Spleen (tissue), 7 donors: ENCODE results near the gene CCSAP.
A peak's percentile ranks its signal among the peaks of the same experiment; 100 is the strongest.

Experiments
- POLR2AphosphoS5 ChIP-seq, 3 donors: sonication (generic); formaldehyde crosslinking; IDR thresholded peaks; one replicate each; pipeline ENCODE4 v1.5.1; 2017; ENCODE audit warnings: antibody characterized with exemption in 3 of 3
- TF ChIP-seq, protein P1 (sequence below), 11 experiments: fragments of 200-600 bp in 7 of 11; fragments of 450-650 bp in 4 of 11; sonication (generic) in 4 of 11; IDR thresholded peaks in 8 of 11; conservative IDR thresholded peaks in 3 of 11; 1 replicate in 7 of 11; 2 replicates in 4 of 11; pipeline versions ENCODE4 v1.4.0 to v1.8.0; 2016 to 2021; ENCODE audit warnings: antibody characterized with exemption in 11 of 11, inconsistent platforms in 4 of 11, mild to moderate bottlenecking in 1 of 11
- donor health status: DM: no; HTN: no; CAD: no; lungs with moderate emphysema.
- donor health status: DM: no; HTN: no; CAD: no.
- donor health status: DM: no; HTN: no; CAD: no.

DNA sequence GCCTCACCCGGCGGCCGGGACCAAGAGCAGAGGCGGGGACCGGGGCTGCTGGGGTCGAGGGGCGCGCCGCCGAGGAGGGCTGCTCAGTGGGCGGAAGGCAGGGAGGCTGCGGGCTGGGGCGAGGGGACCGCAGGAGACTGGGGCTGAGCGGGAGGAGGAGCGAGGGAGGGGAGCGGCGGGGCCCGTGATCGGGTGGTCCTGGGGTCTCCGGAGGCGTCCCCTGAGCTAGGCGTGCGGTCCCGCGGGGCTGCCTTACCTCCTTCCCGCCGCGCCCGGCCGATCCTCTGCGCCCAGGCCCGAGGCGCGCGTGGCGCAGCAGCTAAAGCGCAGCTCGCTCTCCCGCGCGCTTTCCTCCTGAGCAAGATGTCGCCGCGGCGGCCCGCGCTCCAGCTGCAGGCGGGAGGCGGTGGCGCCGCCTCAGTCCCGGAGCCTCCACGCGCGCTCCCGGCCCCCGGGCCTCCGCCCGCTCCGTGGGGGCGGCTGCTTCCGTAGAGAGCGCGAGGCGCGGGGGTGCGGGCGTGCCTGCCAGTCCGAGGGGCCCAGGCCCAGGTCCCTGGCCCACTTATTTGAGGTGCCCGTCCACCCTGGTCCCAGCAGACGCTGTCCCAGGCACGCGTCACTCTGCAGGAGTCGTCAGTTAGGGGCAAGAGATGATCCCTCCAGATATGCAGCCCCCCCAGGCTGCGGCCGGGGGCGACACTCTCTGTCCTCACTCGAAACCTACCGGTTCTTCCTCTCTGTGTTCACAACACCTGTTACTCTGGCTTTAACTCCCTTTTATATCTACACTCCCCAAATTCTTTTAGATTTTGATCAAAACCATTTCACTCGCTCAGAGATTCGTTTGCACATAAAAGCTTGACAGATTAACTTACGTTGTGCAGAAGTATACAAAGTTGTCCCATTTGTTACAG, at the start of gene CCSAP:
- peak; percentile 79 to 87 (median 82) for TF ChIP-seq POLR2AphosphoS5 (IDR thresholded peaks at IDR 0.05)
- TF ChIP-seq, protein P1, sequence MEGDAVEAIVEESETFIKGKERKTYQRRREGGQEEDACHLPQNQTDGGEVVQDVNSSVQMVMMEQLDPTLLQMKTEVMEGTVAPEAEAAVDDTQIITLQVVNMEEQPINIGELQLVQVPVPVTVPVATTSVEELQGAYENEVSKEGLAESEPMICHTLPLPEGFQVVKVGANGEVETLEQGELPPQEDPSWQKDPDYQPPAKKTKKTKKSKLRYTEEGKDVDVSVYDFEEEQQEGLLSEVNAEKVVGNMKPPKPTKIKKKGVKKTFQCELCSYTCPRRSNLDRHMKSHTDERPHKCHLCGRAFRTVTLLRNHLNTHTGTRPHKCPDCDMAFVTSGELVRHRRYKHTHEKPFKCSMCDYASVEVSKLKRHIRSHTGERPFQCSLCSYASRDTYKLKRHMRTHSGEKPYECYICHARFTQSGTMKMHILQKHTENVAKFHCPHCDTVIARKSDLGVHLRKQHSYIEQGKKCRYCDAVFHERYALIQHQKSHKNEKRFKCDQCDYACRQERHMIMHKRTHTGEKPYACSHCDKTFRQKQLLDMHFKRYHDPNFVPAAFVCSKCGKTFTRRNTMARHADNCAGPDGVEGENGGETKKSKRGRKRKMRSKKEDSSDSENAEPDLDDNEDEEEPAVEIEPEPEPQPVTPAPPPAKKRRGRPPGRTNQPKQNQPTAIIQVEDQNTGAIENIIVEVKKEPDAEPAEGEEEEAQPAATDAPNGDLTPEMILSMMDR (IDR thresholded peaks at IDR 0.05 in 8 of 11, conservative IDR thresholded peaks at IDR 0.05 in 3 of 11), result no peak
